Rectal smooth muscle tissue (tissue), 1 donor: ENCODE results near the gene SCAPER.
"Not testable (repeated sequence)": the region's sequence is repeated elsewhere in the genome, so short reads cannot be mapped to it uniquely, and the experiment has no call there.

Experiments
- H3K27ac ChIP-seq: one replicate; pipeline ENCODE4 v1.7.0; 2013; ENCODE audit warnings: low read depth, low read length, inconsistent platforms
- H3K27me3 ChIP-seq: one replicate; pipeline ENCODE4 v1.7.0; 2013; ENCODE audit warnings: low read length; ENCODE audit not compliant: control insufficient read depth, insufficient read depth
- H3K36me3 ChIP-seq: one replicate; pipeline ENCODE4 v1.7.0; 2013; ENCODE audit warnings: low read length; ENCODE audit not compliant: control insufficient read depth, insufficient read depth
- H3K4me1 ChIP-seq: one replicate; pipeline ENCODE4 v1.7.0; 2013; ENCODE audit warnings: low read length; ENCODE audit not compliant: control insufficient read depth, insufficient read depth
- H3K4me3 ChIP-seq: one replicate; pipeline ENCODE4 v1.7.0; 2013; ENCODE audit warnings: low read length
- H3K9ac ChIP-seq: one replicate; pipeline ENCODE4 v1.7.0; 2013; ENCODE audit warnings: low read length

SCAPER gene

GRCh38 chr15:76866008-76866407, 39.1 kb downstream of the SCAPER start:
- no peaks in the 10 kb centered on the region for H3K4me1 ChIP-seq
- H3K27ac ChIP-seq, result no peak overlapping the region
- no peak overlapping the region for H3K4me3 ChIP-seq
- H3K9ac ChIP-seq, result no peak overlapping the region
- no peaks in the 10 kb centered on the region for H3K36me3 ChIP-seq
- no peaks in the 10 kb centered on the region for H3K27me3 ChIP-seq

- H3K36me3 ChIP-seq, result no peaks in the 10 kb centered on the region
- H3K4me3 ChIP-seq, result no peak overlapping the region
- no peaks in the 10 kb centered on the region for H3K4me1 ChIP-seq
- H3K27me3 ChIP-seq, result no peaks in the 10 kb centered on the region
- no peak overlapping the region for H3K9ac ChIP-seq
- no peak overlapping the region for H3K27ac ChIP-seq
These were observed 39.6 kb downstream of the SCAPER start for GRCh38 chr15:76865548-76865991.

- H3K4me3 ChIP-seq, result no peak overlapping the region
These were observed 40.6 kb downstream of the SCAPER start for GRCh38 chr15:76864586-76864985.

GRCh38 chr15:76863693-76864092, 41.4 kb downstream of the SCAPER start:
- no peaks in the 10 kb centered on the region for H3K4me1 ChIP-seq
- H3K9ac ChIP-seq, result no peak overlapping the region
- H3K4me3 ChIP-seq, result no peak overlapping the region
- no peaks in the 10 kb centered on the region for H3K27me3 ChIP-seq
- H3K36me3 ChIP-seq, result no peaks in the 10 kb centered on the region
- H3K27ac ChIP-seq, result no peak overlapping the region

More at GRCh38 chr15:76864586-76864985, 40.6 kb downstream of the SCAPER start:
- no peaks in the 10 kb centered on the region for H3K4me1 ChIP-seq
- H3K27ac ChIP-seq, result no peak overlapping the region
- no peak overlapping the region for H3K9ac ChIP-seq
- H3K27me3 ChIP-seq, result no peaks in the 10 kb centered on the region
- H3K36me3 ChIP-seq, result no peaks in the 10 kb centered on the region

GRCh38 chr15:76863123-76863522, 42.0 kb downstream of the SCAPER start:
- H3K27ac ChIP-seq, result no peak overlapping the region
- no peaks in the 10 kb centered on the region for H3K27me3 ChIP-seq
- no peaks in the 10 kb centered on the region for H3K36me3 ChIP-seq
- no peak overlapping the region for H3K9ac ChIP-seq
- H3K4me1 ChIP-seq, result no peaks in the 10 kb centered on the region
- H3K4me3 ChIP-seq, result no peak overlapping the region

- Histone ChIP-seq H3K4me1 (no peaks in the 10 kb centered on the region), H3K9ac (no peak overlapping the region), H3K36me3 (no peaks in the 10 kb centered on the region), H3K27me3 (no peaks in the 10 kb centered on the region), H3K4me3 (no peak overlapping the region), H3K27ac (no peak overlapping the region)
These were observed 43.2 kb downstream of the SCAPER start for GRCh38 chr15:76861815-76862397.

GRCh38 chr15:76860201-76860600, 44.9 kb downstream of the SCAPER start:
- Histone ChIP-seq H3K4me3 (no peak overlapping the region), H3K4me1 (no peaks in the 10 kb centered on the region), H3K36me3 (no peaks in the 10 kb centered on the region), H3K9ac (no peak overlapping the region), H3K27ac (no peak overlapping the region), H3K27me3 (no peaks in the 10 kb centered on the region)

- H3K4me1 ChIP-seq, H3K27ac ChIP-seq, H3K36me3 ChIP-seq, H3K27me3 ChIP-seq, H3K4me3 ChIP-seq, H3K9ac ChIP-seq: not testable (repeated sequence)
These were observed 54.8 kb downstream of the SCAPER start for GRCh38 chr15:76850367-76850766.

- H3K36me3 ChIP-seq, result peaks cover 4% of the 10 kb centered on the region
- H3K9ac ChIP-seq, result no peak overlapping the region
- H3K27ac ChIP-seq, result no peak overlapping the region
- no peak overlapping the region for H3K4me3 ChIP-seq
- H3K4me1 ChIP-seq, result no peaks in the 10 kb centered on the region
- H3K27me3 ChIP-seq, result no peaks in the 10 kb centered on the region
These were observed 58.4 kb downstream of the SCAPER start for GRCh38 chr15:76846782-76847181.

- H3K36me3 ChIP-seq, result no peaks in the 10 kb centered on the region
- H3K27me3 ChIP-seq, result no peaks in the 10 kb centered on the region
- no peak overlapping the region for H3K27ac ChIP-seq
- no peak overlapping the region for H3K4me3 ChIP-seq
- no peaks in the 10 kb centered on the region for H3K4me1 ChIP-seq
- no peak overlapping the region for H3K9ac ChIP-seq
These were observed 61.0 kb downstream of the SCAPER start for GRCh38 chr15:76844096-76844495.

GRCh38 chr15:76843269-76843668, 61.9 kb downstream of the SCAPER start:
- H3K9ac ChIP-seq, result no peak overlapping the region
- no peak overlapping the region for H3K4me3 ChIP-seq
- H3K4me1 ChIP-seq, result no peaks in the 10 kb centered on the region
- H3K27me3 ChIP-seq, result no peaks in the 10 kb centered on the region
- no peak overlapping the region for H3K27ac ChIP-seq
- H3K36me3 ChIP-seq, result no peaks in the 10 kb centered on the region

- no peak overlapping the region for H3K4me3 ChIP-seq
- no peaks in the 10 kb centered on the region for H3K27me3 ChIP-seq
- no peaks in the 10 kb centered on the region for H3K36me3 ChIP-seq
- no peak overlapping the region for H3K27ac ChIP-seq
- no peak overlapping the region for H3K9ac ChIP-seq
- no peaks in the 10 kb centered on the region for H3K4me1 ChIP-seq
These were observed 64.2 kb downstream of the SCAPER start for GRCh38 chr15:76840830-76841460.

GRCh38 chr15:76839173-76839572, 66.0 kb downstream of the SCAPER start:
- Histone ChIP-seq H3K4me3 (no peak overlapping the region), H3K9ac (no peak overlapping the region), H3K27ac (no peak overlapping the region), H3K36me3 (no peaks in the 10 kb centered on the region), H3K4me1 (no peaks in the 10 kb centered on the region), H3K27me3 (no peaks in the 10 kb centered on the region)
